Lung (tissue), 12 donors: Measurements from ENCODE around the gene PITPNM1. TPM values are rescaled to one million over a fixed set of nuclear protein-coding genes. Genes with fewer than 3 reads are reported as not detected.

Experiments
- ATAC-seq: fragments of 200-7000 bp; cut with Tn5 transposase; one replicate; pipeline ENCODE4 v1.9.1; 2020; ENCODE audit warnings: moderate number of reproducible peaks; ENCODE audit not compliant: insufficient read depth, low FRiP score
- DNase-seq, 3 donors: peaks; one replicate each; pipeline ENCODE4 v3.0.0-alpha.2; 2013 to 2017
- H3K27ac ChIP-seq, 2 donors: one replicate each; pipeline ENCODE4 v1.5.1; 2013; ENCODE audit warnings: mild to moderate bottlenecking in 2 of 2, moderate library complexity in 2 of 2, control low read depth in 1 of 2, inconsistent platforms in 1 of 2, low read depth in 1 of 2, low read length in 1 of 2
- H3K27me3 ChIP-seq, 3 donors: one replicate each; pipeline ENCODE4 v1.5.1; 2013; ENCODE audit warnings: low read length in 2 of 3; ENCODE audit not compliant: control insufficient read depth in 3 of 3, insufficient read depth in 3 of 3
- H3K36me3 ChIP-seq, 4 donors: one replicate each; pipeline ENCODE4 v1.5.1; 2013; ENCODE audit warnings: low read length in 4 of 4, mild to moderate bottlenecking in 1 of 4, moderate library complexity in 1 of 4; ENCODE audit not compliant: control insufficient read depth in 4 of 4, insufficient read depth in 4 of 4
- H3K4me1 ChIP-seq, 5 donors: one replicate each; pipeline ENCODE4 v1.5.1; 2013; ENCODE audit warnings: low read length in 5 of 5, mild to moderate bottlenecking in 2 of 5, moderate library complexity in 1 of 5; ENCODE audit not compliant: control insufficient read depth in 5 of 5, insufficient read depth in 5 of 5
- H3K4me3 ChIP-seq: one replicate; pipeline ENCODE4 v1.5.1; 2013; ENCODE audit warnings: mild to moderate bottlenecking, control low read depth, moderate library complexity
- H3K9ac ChIP-seq, 2 donors: one replicate each; pipeline ENCODE4 v1.5.1; 2013; ENCODE audit warnings: low read length in 2 of 2, control low read depth in 1 of 2; ENCODE audit not compliant: insufficient read depth in 1 of 2
- H3K9me3 ChIP-seq, 4 donors: one replicate each; pipeline ENCODE4 v1.5.1; 2013; ENCODE audit warnings: low read length in 3 of 4, mild to moderate bottlenecking in 1 of 4, moderate library complexity in 1 of 4; ENCODE audit not compliant: control insufficient read depth in 4 of 4, insufficient read depth in 3 of 4
- WGBS, 2 donors: extraction: QIAGEN DNeasy Blood & Tissue Kit; methylation state at CpG; one replicate each; pipeline ENCODE4 v1.1.7; 2013; 5-methylcytosine and 5-hydroxymethylcytosine counted together
- polyA plus RNA-seq, 2 donors: library from polyadenylated mRNA; stranded (reverse); fragments of 200-250 nt; gene quantifications; one replicate each; pipeline ENCODE4 v1.2.1, GENCODE V29; 2013
- total RNA-seq, 2 donors: library from RNA; depleted of rRNA in 1 of 2; stranded (reverse); fragments of >200 nt in 1 of 2; gene quantifications; one replicate each; pipeline ENCODE4 v1.2.1, GENCODE V29; 2014 to 2021
- TF ChIP-seq, protein P1 (sequence below): IDR thresholded peaks from 2 replicates; pipeline ENCODE4 v1.5.1; 2012; ENCODE audit warnings: mild to moderate bottlenecking; ENCODE audit errors: control extremely low read depth, extremely low read depth
- donor health status: control.
- donor health status: control.
- donor health status: Bipolar disorder and iron deficiency.
- donor health status: healthy.
- donor health status: DM: yes; HTN: yes; CAD: no.

PITPNM1 gene
- total and polyA plus RNA-seq, 4 donors, result 23.2 to 67.3 (median 36.3) TPM

DNA sequence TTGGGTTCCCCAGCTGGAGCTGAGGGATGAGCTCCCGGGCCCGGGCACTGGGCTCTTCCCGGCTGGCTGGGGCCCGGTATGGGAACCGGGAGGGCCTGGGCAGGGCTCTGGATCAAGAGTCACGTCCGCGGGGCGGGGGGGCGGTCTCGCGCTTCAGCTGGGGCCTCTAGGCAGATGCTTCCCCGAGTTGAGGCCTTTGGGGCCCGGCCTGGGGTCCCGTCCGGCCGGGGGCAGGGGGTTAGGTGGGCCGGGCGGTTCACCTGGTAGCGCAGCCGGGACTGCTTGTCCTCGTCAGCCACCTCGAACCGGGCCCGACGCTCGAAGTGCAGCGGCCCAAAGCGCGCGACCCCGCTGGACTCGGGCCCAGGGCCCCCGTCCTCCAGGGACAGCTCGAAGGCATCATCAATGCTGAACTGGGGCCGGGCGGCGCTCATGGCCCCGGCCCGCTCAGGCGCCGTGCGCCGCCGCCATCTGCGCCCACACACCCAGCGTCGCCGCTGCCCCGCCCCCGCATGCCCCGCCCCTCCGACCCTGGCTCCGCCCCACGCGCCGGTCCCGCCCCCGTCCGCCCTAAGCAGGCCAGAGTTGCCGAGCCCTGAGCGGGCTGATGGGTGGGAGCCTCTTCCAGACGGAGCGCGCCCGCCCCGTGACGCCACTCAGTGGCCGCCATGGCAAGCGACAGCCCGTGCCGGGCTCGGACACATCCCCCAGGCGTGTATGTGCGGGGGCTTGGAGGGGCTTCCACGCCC is 36.2 kb downstream of the PITPNM1 start, which contains the start of gene TMEM134:
Gene TMEM134 (minus strand): TSS at position 493 of the 749 bp plus-strand sequence. CDS start 59 bp downstream, at position 434.
- H3K4me3 ChIP-seq, result peak within 1 kb of the TSS; percentile 89
- WGBS, 2 donors, result 1% methylated on average over 60 to 76 of the region's 76 CpGs
- TF ChIP-seq, protein P1, sequence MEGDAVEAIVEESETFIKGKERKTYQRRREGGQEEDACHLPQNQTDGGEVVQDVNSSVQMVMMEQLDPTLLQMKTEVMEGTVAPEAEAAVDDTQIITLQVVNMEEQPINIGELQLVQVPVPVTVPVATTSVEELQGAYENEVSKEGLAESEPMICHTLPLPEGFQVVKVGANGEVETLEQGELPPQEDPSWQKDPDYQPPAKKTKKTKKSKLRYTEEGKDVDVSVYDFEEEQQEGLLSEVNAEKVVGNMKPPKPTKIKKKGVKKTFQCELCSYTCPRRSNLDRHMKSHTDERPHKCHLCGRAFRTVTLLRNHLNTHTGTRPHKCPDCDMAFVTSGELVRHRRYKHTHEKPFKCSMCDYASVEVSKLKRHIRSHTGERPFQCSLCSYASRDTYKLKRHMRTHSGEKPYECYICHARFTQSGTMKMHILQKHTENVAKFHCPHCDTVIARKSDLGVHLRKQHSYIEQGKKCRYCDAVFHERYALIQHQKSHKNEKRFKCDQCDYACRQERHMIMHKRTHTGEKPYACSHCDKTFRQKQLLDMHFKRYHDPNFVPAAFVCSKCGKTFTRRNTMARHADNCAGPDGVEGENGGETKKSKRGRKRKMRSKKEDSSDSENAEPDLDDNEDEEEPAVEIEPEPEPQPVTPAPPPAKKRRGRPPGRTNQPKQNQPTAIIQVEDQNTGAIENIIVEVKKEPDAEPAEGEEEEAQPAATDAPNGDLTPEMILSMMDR, result peak; percentile 44
- peak within 1 kb of the TSS; percentile 94 to 95 for H3K27ac ChIP-seq
- peaks cover 0 to 17% (median 4%) of the 10 kb centered on the region in 5 donors for H3K4me1 ChIP-seq
- H3K27me3 ChIP-seq, result no peaks in the 10 kb centered on the region
- DNase-seq (peak; percentile 93 to 96 (median 95)), ATAC-seq (peak; percentile 94)
- peak within 1 kb of the TSS; percentile 37 to 81 for H3K9ac ChIP-seq
- H3K36me3 ChIP-seq, result no peaks in the 10 kb centered on the region
- no peaks in the 10 kb centered on the region for H3K9me3 ChIP-seq

DNA sequence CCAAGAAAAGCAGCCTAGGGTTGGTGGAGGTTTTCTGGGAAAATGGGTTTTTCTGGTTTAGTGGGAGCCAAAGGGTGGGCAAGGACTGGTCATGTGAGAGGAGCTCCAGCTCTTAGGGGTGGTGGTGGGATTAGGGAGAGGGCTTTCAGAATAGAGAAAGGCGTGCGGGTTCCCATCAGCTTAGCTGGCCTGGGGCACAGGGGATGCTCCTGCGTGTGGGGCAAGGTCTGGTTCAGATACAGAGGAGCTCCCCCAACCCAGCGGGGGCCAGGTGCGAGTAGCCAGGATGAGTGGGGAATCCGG is 36.8 kb downstream of the PITPNM1 start:
- ATAC-seq, result no peak
- DNase-seq, result no peak
- Histone ChIP-seq H3K36me3 (no peaks in the 10 kb centered on the region), H3K9me3 (no peaks in the 10 kb centered on the region), H3K9ac (peak overlapping the region; percentile 37 to 55), H3K27ac (peak overlapping the region; percentile 86 to 87), H3K4me1 (peaks cover 0 to 20% (median 4%) of the 10 kb centered on the region in 5 donors), H3K27me3 (no peaks in the 10 kb centered on the region), H3K4me3 (peak overlapping the region; percentile 89)
- TF ChIP-seq, protein P1, result no peak
- 4 to 5% methylated on average over 6 of the region's 6 CpGs for WGBS, 2 donors

DNA sequence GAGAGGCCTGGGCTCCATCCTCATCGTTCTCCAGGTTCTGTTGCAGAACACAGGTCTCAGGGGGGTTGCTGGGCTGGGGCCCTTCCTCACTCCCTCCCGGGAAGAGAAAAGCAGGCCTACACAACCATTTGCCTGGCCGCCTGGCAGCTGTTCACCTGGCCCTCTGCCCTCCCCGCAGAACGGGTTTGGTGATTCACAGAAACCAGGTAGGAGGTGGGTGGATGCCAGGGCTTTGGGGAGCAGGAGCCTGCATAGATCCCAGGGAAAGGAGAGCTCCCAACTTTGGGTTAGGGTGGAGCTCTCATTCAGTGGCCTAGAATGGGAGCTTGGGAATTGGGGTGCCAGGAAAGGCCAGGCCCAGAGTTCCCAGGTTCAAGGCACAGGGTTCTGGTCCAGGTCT is 37.1 kb downstream of the PITPNM1 start:
- ATAC-seq (no peak), DNase-seq (peak in 2 of 3 donors; percentile 34 to 38)
- 42 to 61% methylated on average over 5 of the region's 5 CpGs for WGBS, 2 donors
- no peaks in the 10 kb centered on the region for H3K9me3 ChIP-seq
- peak overlapping the region in 1 of 2 donors; percentile 55 for H3K9ac ChIP-seq
- TF ChIP-seq, protein P1, result no peak
- no peak overlapping the region for H3K4me3 ChIP-seq
- peaks cover 0 to 20% (median 4%) of the 10 kb centered on the region in 5 donors for H3K4me1 ChIP-seq
- H3K27ac ChIP-seq, result peak overlapping the region; percentile 86 to 87
- no peaks in the 10 kb centered on the region for H3K27me3 ChIP-seq
- no peaks in the 10 kb centered on the region for H3K36me3 ChIP-seq
